ENCODE data around the gene AFAP1L2. TPM values are rescaled to one million over a fixed set of nuclear protein-coding genes. Genes with fewer than 3 reads are reported as not detected.

Gene AFAP1L2
- total RNA-seq, 1 donor from 2014 or later: 4.8 TPM

- H3K27ac ChIP-seq: no peak overlapping the region
- no peaks in the 10 kb centered on the region for H3K36me3 ChIP-seq
- no peaks in the 10 kb centered on the region for H3K79me2 ChIP-seq (ENCODE audit: low read depth)
- no peak overlapping the region for H2AFZ ChIP-seq (replicated peaks)
- Mint-ChIP-seq H3K4me3 (no peak overlapping the region), H3K27ac (no peak overlapping the region), H3K9me3 (peaks cover 2% of the 10 kb centered on the region), H3K27me3 (ENCODE audit: insufficient read depth, low read depth) (peaks cover 7% of the 10 kb centered on the region), H3K36me3 (no peaks in the 10 kb centered on the region), H3K4me1 (peaks cover 13% of the 10 kb centered on the region)
- peaks cover 12% of the 10 kb centered on the region for H3K4me1 ChIP-seq
- no peaks in the 10 kb centered on the region for H3F3A ChIP-seq (ENCODE audit: low read depth)
- H3K4me3 ChIP-seq: no peak overlapping the region
- TF ChIP-seq EZH2phosphoT487 (IDR thresholded peaks at IDR 0.05) (no peak), EZH2 (IDR thresholded peaks at IDR 0.05) (no peak), CTCF (IDR thresholded peaks at IDR 0.05) (no peak)
- H3K4me2 ChIP-seq: no peak overlapping the region
- DNase-seq (ENCODE audit: low spot score): no peak
- H4K20me1 ChIP-seq (ENCODE audit: low read depth): no peaks in the 10 kb centered on the region
- no peaks in the 10 kb centered on the region for H3K9me3 ChIP-seq (ENCODE audit: low read depth)
- H3K9ac ChIP-seq: no peak overlapping the region
- no peaks in the 10 kb centered on the region for H3K27me3 ChIP-seq
These were observed 27.8 kb downstream of the AFAP1L2 start for GRCh38 chr10:114376523-114376922.

- no peaks in the 10 kb centered on the region for H3F3A ChIP-seq (ENCODE audit: low read depth)
- no peak for DNase-seq (ENCODE audit: low spot score)
- Mint-ChIP-seq H3K36me3 (no peaks in the 10 kb centered on the region), H3K4me1 (peaks cover 13% of the 10 kb centered on the region), H3K4me3 (no peak overlapping the region), H3K27me3 (ENCODE audit: insufficient read depth, low read depth) (peaks cover 7% of the 10 kb centered on the region), H3K9me3 (peaks cover 2% of the 10 kb centered on the region), H3K27ac (no peak overlapping the region)
- no peak overlapping the region for H2AFZ ChIP-seq (replicated peaks)
- H3K27ac ChIP-seq: no peak overlapping the region
- H3K9ac ChIP-seq: no peak overlapping the region
- H3K9me3 ChIP-seq (ENCODE audit: low read depth): no peaks in the 10 kb centered on the region
- H3K79me2 ChIP-seq (ENCODE audit: low read depth): no peaks in the 10 kb centered on the region
- peaks cover 12% of the 10 kb centered on the region for H3K4me1 ChIP-seq
- TF ChIP-seq EZH2phosphoT487 (IDR thresholded peaks at IDR 0.05) (no peak), EZH2 (IDR thresholded peaks at IDR 0.05) (no peak), CTCF (IDR thresholded peaks at IDR 0.05) (no peak)
- no peak overlapping the region for H3K4me3 ChIP-seq
- H3K27me3 ChIP-seq: no peaks in the 10 kb centered on the region
- no peaks in the 10 kb centered on the region for H3K36me3 ChIP-seq
- no peaks in the 10 kb centered on the region for H4K20me1 ChIP-seq (ENCODE audit: low read depth)
- no peak overlapping the region for H3K4me2 ChIP-seq
These were observed 29.3 kb downstream of the AFAP1L2 start for GRCh38 chr10:114375047-114375446.

GRCh38 chr10:114374053-114374791 is 30.1 kb downstream of the AFAP1L2 start:
- Histone ChIP-seq H2AFZ (replicated peaks) (peak overlapping the region; percentile 46), H3K27ac (no peak overlapping the region), H3K9me3 (ENCODE audit: low read depth) (no peaks in the 10 kb centered on the region), H3K4me2 (no peak overlapping the region), H3K4me1 (peaks cover 12% of the 10 kb centered on the region), H3K27me3 (no peaks in the 10 kb centered on the region), H3K4me3 (no peak overlapping the region), H3F3A (ENCODE audit: low read depth) (no peaks in the 10 kb centered on the region), H3K9ac (no peak overlapping the region), H3K36me3 (no peaks in the 10 kb centered on the region), H4K20me1 (ENCODE audit: low read depth) (no peaks in the 10 kb centered on the region), H3K79me2 (ENCODE audit: low read depth) (no peaks in the 10 kb centered on the region)
- Mint-ChIP-seq H3K4me1 (peaks cover 13% of the 10 kb centered on the region), H3K9me3 (peaks cover 2% of the 10 kb centered on the region), H3K27me3 (ENCODE audit: insufficient read depth, low read depth) (peaks cover 7% of the 10 kb centered on the region), H3K27ac (peak overlapping the region; percentile 79), H3K4me3 (peak overlapping the region; percentile 24), H3K36me3 (no peaks in the 10 kb centered on the region)
- no peak for DNase-seq (ENCODE audit: low spot score)
- TF ChIP-seq CTCF (IDR thresholded peaks at IDR 0.05): no peak
- TF ChIP-seq EZH2 (IDR thresholded peaks at IDR 0.05): no peak
- no peak for TF ChIP-seq EZH2phosphoT487 (IDR thresholded peaks at IDR 0.05)

Measured in neural progenitor cell (in vitro differentiated cells).